ENCODE measurements around the gene HOXA6.

Gene HOXA6

DNA sequence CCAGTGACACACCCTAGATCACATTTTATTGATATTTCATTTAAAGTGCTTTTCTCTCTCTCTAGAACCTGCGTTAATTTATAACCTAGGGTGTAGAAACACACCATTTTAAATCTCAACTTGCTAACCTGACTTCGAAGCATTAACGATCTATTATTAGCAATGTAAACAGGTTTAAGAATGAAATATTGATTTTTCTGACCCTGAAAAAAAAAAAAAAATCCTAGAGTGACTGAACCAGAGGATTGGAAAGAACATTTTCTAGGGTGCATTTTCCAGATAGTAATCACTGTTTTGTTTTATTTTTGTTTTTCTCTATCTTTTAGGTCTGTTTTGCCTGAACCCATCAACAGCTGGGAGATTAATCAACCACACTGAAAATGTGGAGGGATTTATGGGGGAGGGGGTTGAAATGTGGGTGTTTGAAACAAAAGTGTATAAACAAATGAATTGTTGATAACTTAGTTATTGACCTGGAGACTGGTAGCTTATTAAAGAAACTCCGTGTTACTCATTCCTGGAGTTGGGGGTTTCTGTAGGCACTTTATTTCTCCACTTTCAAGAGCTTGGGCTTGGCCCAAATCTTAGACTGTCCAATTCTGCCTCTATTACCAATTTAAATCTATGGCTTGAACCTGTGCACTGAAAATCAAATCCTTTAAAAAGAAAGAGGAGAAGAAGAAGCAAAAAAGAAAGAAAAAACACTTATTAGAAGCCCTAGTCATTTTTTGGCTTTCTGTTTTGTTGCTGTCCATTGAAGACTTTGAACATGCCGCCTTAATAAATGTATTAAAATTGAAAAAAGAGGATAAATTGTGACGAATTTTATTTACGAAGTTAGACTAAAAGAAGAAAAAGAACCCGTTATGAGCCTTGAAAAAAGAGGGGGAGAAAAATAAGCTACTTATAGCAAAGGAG lies 47.9 kb downstream of the HOXA6 start:
- no peak for DNase-seq (ENCODE audit: low read depth in 2 of 3, low spot score in 1 of 3)

DNA sequence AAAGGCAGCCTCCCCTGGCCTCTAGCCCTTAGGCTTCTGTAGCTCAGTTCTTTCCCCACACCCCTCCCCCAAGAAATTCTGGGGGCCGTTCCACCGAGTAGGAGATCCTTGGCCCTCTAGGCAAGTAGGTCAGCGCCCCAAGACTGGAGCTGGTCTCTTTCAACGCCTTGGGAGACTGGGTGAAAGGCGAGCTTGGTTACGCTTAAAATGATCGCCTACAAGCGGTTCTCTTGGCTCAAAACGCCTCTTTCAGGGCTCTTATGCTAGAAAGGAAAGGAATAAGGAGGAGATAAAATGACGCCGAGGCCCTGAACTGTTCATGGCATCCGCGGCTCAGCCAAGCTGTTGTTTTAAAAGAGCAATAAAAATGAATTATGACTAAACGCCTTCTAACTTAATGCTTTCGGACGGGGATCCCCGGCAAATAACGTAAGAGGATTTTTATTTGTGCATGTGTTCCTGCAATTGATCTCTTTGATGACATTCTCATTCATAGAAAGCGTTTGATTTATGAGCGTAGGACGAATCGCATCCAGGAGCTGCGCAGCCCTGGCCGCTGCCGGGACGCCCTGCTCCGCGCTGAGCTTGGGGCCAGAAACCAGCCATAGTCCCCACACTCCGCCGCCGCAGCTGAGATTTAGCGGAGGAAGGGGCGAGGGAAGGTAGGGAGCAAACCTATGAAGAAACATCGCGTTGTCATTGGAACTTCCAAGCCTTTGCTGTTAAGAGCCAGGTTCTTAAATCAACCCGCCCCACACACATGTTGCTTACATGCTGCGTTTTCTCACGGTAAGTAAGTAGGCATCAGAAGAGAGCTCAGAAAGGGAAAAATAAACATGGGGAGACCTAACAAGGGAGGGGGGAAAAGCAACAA lies 48.8 kb downstream of the HOXA6 start:
- no peak for DNase-seq (ENCODE audit: low read depth in 2 of 3, low spot score in 1 of 3)

DNA sequence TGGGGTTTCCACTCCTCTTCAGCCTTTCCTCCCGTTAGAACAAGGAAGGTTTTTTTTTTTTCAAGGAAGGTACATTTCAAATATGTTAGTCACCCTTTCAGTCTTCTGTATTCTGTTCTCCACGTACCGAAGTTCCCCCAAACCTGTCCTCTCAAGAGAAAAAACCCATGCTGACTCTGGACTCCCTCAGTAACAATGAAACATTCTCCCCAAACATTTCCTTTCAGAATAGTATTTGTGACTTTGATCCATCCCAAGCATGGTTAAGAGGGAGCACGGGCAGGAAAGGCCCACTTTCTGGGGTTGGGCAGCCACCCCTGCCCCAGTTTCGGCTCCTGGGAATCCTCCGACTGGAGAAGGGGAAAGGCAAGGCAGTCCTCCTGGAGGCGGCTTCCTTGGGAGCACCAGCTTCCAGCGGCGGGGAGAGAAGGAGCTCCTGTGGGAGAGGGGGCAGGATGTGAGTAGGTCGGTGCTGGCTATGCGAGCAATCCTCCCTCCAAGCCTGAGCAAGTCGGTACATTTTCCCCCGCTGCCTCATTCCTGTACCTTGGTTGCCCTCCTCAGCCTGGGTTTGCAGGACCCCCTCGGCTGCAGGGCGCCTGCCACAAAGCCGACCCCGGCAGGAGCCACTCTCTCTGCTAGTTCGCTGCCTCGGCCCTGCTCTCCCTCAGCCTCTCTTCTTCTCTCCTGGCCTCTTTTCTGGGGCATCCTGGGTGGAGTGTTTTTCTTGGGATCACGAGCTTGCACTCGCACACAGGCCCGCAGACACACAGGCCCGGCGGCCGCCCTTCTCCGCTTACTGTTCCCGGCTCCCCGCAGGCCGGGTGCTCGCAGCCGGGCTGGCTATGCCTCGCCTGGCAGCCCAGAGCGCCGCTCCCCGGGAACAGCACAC lies 49.6 kb downstream of the HOXA6 start:
- DNase-seq (ENCODE audit: low read depth in 2 of 3, low spot score in 1 of 3): no peak

DNA sequence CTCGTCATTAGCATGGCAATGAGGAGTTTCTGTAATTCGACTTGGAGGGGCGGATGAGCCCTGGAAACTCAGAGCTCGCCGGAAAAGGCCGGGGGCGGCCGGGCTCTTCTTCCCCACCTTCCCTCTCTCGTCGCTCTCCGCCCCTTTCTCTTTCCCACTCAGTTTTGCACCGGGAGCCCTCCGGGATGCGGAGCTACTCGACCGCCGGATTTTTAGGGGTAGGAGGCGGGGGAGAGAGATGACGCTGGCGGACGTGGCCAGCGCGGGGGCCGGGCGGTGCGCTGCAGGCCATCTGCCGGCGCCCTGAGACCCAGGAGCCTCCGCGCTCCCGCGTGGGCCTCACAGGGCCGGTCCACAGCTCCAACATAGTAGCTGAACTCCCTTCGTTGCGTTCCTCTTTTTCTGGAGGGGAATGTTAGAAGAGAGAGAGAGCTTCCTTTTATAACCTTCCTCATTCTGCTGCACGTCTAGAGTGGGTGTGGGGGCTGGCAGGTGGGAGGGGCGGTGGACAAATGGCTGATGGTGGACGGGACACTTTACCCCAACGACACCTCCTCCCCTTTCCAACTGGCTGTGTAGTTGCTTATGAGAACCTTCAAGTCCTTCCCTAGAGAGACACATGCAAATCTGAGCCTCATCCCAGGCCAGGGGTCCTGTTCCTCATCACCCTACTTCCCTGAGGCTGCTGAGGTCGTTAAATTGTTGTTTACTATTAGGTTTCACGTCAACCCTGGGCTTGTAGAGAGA lies 50.6 kb downstream of the HOXA6 start:
- no peak for DNase-seq (ENCODE audit: low read depth in 2 of 3, low spot score in 1 of 3)

DNA sequence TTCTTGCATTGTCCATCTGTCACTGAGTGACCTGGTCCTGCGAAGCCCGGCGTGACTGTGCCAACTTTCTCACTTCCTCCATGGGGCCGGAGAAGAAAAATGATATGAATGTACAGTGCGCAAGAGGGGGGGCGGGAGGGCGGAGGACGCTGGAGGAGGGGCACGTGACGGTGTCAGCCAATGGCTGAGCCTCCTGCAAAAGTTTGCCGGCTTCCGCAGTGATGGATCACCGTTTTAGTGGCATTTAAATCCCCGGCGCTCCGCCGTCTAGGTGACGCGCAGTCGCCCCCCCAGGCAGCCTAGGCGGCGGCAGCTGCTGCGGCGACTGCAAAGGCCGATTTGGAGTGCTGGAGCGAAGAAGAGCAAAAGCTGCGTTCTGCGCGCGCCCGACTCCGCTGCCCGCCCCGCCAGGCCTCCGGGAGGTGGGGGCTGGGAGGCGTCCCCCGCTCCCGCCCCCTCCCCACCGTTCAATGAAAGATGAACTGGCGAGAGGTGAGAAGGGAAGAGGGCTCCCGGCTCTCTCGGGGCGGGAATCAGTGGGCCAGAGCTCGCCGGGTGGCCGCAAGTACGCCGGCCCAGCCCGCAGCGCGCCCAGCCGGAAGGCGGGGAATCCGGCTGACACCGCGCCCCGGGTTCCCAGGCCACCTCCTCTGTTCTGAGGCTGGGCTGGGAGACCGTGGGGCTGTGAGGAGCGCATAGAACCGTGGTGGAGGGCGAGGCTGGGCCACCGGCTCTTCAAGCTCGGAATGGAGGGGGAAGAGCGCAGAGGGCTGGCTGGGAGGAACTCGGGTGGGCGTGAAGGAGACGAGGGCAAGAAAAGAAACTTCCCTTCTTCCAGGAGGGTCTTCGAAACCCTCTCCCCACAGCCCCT lies 51.4 kb downstream of the HOXA6 start, which contains the start of gene HOXA1:
TSS of gene HOXA1 (minus strand) at position 104 of the 871 bp plus-strand sequence. CDS start at position 16, 88 bp downstream.
- peak; percentile 43 to 55 (median 53) for DNase-seq (ENCODE audit: low read depth in 2 of 3, low spot score in 1 of 3)

All from stimulated activated CD4-positive, alpha-beta T cell treated with anti-CD3 and anti-CD28 coated beads, Interleukin-12 subunit alpha, Interleukin-12 subunit beta, amount 100 ng/mL, for 48 hours (primary cell).